HG03095 (cell line): ENCODE results near the gene LRRD1.
"Not testable (repeated sequence)": the region's sequence is repeated elsewhere in the genome, so short reads cannot be mapped to it uniquely, and the experiment has no call there.

ENCODE experiments used
- ATAC-seq: cut with Tn5 transposase; IDR thresholded peaks from one replicate; pipeline ENCODE4 v1.9.1; 2021; ENCODE audit warnings: moderate library complexity; ENCODE audit not compliant: unreplicated experiment

The LRRD1 gene

DNA sequence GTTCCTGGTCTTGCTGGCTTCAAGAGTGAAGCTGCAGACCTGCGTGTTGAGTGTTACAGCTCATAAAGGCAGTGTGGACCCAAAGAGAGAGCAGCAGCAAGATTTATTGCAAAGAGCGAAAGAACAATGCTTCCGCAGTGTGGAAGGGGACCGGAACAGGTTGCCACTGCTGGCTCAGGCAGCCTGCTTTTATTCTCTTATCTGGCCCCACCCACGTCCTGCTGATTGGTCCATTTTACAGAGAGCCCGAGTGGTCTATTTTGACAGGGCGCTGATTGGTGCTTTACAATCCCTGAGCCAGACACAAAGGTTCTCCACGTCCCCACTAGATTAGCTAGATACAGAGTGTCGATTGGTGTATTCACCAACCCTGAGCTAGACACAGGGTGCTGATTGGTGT, 36.2 kb downstream of the LRRD1 start:
- ATAC-seq = not testable (repeated sequence)

DNA sequence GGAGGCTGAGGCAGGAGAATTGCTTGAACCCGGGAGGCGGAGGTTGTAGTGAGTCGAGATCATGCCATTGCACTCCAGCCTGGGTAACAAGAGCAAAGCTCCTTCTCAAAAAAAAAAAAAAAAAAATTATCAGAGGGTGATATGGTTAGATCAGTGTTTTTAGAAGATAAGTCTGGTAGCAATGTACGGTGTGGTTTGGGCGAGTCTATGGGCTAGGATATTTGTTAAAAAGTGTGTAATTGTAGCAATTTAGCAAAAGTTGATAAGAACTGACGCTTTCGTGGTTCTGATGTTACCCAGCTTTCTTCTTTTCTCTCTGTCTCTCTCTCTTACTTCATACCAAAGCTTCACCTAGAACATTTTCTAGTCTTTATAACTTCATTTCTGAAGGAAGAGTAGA, 37.8 kb downstream of the LRRD1 start:
- no peak for ATAC-seq

DNA sequence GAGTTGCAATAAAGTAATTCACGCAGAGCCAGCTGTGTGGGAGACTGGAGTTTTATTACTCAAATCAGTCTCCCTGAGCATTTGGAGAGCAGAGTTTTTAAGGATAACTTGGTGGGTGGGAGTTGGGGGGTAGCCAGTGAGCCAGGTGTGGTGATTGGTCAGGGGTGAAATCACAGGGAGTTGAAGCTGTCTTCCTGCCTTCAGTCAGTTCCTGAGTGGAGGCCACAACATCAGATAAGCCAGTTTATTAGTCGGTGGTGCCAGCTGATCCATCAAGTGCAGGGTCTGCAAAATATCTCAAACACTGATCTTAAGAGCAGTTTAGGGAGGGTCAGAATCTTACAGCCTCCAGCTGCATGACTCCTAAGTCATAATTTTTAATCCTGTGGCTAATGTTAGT, 41.4 kb downstream of the LRRD1 start:
- ATAC-seq = no peak

DNA sequence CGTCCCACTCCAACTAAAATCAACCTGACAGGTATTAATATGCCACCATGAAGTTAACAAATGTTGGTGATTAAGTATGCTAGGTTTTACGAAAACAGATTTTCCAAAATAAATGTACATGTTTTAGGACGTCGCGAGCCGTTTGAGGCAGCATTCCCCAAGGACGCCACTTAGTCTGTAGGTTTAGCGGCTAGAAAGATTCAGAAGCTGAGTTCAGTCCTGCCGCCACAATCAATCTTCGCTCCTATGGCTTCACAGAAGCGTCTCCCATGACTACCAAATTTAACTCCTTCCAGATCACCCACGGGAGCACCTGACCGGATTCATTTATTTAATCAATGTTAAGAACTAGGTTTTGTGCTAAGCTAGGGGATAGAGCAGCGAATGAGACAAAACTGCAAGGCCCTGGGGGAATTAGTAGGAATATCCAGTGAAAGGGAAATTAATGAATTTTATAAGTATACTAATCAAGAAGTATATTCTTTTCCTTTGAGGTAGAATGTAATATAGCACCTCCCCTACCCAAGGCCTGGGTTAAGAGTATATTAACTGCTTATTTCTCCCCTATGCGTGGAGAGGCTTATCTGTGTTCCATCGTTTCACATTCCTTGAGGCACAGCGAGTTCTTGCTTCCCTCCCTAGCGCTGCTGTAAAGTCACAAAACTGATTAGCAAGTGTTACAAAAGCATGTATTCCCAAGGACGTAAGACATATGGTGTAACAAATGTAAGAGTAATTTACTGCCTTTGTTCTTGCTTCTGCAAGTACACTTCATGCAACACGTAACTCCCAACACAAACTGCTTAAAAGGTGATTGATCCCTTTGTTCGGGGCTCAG, 43.7 kb downstream of the LRRD1 start:
- ATAC-seq = no peak

DNA sequence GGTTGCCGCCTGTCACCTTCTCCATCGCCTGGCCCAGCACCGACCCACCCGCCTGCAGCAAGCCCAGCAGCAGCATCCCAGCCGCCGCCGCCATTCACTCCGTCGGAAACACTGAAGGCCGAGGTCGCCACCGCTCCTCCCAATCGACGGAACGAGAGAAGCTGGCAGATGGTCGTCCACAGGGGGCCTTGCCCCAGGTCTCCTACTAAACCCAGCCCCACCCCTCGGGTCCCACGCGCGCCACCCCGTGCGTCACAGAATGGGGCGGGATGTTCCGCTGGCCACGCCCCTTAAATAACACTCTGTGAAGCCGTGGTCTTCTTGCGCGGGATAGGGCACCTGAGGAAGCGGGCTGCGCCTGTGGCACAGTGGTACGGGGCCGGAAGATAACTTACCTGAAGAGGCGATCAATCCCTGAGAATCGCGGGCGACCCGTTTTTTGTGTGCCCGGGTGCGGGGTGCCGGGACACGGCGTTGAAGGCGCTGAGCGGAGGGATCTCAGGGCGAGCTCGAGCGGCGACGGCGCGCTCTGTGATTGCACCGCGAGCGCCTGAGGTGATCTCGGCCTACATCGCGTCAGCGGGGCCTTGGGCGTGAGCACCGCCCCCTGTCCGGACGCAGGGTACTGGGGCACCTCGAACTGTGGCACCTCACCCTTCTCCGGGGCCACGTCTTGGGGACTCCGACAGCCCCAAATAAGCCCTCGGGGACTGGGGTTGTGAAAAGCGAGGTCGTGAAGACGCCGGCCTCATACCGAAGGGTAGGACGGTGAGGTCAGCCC, 44.5 kb downstream of the LRRD1 start, which contains the start of gene CYP51A1:
TSS of gene CYP51A1 (minus strand) at position 207 of the 781 bp plus-strand sequence. CDS start at position 94, 113 bp downstream.
- peak; percentile 86 for ATAC-seq

DNA sequence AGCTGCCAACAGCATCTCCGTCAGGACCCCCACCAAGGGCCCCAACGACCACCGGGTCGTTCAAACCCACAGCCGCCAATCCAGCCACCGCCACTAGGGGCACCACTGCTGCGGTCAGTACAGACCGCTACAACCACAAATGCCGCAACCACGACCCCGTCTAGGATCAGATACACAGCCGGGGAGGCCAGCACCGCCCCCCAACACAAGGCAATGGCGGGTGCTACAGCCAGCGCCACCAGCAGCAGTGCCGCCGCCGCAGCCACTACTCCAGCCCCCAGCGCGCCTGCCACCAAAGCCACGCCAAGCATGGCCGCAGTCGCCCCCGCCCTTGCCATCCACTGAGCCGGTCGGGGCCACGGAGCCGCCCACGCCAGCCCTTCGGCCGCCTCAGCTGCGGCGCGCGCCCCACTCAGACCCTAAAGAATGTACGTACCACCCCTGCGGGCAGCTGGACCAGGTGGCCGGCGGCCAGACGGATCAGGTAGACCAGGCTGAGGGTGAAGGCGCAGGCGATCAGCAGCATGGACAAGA, 45.1 kb downstream of the LRRD1 start:
- peak; percentile 28 for ATAC-seq

DNA sequence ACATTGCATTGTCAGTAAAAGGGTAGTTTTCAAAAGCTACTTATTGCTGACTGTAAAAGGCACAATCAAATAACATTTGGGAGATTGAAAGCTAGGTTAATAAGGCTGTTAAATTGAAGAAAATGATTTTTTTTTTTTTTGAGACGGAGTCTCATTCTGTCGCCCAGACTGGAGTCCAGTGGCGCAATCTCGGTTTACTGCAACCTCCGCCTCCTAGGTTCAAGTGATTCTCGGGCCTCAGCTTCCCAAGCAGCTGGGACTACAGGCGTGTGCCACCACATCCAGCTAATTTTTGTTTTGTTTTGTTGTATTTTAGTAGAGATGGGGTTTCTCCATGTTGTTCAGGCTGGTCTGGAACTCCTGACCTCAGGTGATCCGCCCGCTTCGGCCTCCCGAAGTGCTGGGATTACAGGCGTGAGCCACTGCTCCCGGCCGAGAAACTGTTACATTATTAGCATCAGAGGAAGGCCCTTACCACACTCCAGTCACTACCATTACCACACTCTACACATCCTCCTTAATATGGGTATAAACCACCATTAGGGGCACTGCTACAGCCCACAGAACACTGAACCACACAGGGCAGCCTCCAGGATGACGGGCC, 45.7 kb downstream of the LRRD1 start:
- ATAC-seq = peak; percentile 11

DNA sequence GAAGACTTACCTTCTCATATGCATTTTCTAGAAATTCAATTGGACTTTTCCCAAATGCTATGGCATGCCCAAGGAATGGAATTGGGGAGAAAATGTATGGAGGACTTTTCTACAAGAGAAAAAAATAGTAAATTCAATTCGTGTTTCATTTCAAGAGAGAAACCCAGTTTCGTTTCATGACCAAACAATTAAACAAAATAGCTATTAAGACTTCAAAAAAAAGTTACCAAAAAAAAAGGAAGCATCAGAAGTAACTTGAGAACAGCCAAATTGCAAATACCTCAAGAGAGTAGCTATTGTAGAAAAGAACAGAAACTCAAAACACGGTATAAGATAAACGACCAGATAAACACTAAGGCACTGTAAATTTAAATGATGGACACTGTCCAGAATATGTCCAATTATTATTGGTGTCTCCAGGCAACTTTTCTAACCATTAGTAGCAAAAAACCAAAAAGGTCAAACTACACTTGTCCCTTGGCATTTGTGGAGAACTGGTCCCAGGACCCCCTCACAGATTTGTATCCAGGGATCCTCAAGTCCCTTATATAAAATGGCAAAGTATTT, 47.1 kb downstream of the LRRD1 start:
- ATAC-seq = no peak

DNA sequence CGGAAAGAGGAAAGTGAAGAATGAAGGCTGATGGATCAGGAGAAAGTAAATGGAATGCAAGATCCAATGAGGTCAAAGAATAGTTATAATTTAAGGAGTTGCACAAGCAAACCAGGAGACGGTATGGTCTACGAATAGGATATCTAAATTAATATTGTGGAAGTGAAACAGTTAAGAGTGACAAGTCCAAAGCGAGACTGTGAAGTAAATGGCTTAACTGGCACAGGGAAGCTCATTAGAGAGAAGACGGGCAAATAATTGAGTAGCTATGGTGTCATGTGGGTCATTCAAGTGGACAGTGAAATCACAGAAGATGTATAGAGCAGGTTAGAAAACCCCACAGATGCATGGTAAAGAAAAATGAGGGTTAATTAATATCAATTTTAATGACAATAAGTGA, 47.8 kb downstream of the LRRD1 start:
- no peak for ATAC-seq

DNA sequence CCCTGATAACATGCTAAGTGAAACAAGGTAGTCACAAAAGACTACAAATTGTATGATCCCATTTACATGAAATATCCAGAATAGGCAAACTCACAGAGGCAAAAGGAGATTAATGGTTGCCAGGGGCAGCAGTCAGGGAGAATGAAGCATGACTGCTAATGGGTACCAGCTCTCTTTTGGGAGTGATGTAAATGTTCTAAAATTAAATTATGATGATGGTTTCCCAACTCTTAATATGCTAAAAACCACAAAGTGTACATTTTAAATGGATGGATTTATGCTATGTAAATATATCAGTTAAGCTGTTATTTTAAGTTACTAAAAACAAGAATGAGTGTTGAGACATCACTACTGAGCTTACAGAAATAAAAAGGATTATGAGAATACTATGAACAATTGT, 57.3 kb downstream of the LRRD1 start:
- no peak for ATAC-seq

DNA sequence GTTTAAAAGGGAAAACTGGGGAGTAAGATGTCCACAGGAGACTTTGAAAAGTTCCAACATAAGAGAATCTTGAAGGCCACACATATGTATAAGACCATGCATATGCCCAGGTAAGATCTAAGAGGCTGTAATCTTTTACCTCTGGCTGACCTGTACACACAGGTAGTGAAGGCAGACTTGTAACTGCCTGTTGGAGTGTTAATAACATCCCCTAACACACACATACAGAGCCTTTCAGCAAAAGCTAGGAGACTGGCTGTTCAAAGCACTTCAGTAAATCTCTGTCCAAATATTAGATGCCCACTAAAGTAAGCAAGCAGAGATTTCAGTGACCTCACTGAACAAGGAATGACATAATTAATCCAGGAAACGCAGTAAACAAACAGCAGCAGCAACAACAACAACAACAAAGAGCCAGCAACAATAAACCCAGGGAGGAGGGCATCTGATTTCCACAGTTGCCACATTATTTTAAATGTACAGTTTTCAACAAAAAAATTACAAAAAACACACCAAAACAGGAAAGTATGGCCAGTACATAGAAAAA, 59.7 kb downstream of the LRRD1 start:
- no peak for ATAC-seq

DNA sequence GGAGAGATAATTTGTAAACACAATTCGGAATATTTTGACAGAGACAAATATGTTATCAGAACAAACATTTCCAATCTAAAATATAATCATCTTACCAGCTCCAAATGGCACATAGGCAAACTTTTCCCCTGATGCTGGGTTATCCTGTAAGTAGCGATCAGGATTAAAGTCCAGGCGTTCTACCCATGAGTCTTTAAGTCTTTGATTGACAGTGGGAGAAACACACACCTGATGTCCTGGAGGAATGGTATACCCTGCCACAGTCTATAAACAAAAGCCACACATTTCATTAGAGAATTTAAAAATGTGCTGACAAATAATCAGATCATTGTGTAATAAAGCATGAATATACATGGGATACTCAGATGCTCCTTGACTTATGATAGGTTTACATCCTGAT, 62.0 kb downstream of the LRRD1 start:
- ATAC-seq = no peak

DNA sequence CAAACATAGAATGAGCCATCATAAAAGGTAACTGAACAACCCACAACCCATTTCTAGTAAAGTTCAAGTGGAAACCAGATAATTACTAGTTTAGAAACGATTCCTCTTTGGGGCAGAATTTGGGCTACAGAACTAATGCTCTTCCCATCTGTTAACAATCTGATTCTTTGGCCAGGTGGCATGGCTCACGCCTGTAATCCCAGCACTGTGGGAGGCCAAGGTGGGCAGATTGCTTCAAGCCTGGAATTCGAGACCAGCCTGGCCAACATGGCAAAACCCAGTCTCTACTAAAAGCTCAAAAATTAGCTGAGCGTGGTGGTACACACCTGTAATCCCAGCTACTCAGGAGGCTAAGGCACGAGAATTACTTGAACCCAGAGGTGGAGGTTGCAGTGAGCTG, 63.1 kb downstream of the LRRD1 start:
- ATAC-seq = no peak

DNA sequence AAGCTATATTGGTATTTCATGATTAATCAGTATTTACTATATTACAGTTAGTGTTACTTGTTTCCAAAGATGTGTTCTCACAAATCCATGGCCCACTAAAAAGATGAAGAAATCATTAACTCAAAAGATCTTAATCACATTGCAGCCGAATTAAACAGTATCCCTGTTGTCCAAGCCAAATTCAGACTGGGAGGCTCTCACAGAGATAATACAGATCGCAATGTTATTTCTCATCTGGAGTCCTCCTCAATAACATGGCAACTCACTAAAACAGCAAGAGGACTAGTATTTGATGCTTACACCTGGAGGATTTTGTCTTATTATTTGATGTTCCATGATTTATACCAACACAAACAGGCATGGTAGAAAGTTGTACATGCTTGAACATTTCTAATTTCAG, 68.1 kb downstream of the LRRD1 start:
- ATAC-seq = no peak

DNA sequence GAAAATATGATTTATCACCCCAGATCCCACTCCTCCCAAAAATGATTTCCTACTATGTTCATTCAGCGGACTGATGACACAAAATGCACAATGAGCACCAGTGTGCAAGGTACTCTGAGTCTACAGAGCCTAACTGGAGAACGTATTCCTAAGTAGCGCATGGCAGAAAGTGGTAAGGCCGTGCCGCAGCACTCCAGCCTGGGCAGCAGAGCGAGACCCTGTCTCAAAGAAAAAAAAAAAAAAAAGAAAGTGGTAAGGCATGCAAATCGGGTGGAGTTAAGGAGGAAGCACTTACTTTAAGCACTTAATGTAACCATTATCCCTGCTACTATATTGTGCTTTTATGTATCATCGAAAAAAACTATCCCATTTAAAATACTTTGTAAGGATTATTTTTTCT, 70.1 kb downstream of the LRRD1 start:
- ATAC-seq = no peak

DNA sequence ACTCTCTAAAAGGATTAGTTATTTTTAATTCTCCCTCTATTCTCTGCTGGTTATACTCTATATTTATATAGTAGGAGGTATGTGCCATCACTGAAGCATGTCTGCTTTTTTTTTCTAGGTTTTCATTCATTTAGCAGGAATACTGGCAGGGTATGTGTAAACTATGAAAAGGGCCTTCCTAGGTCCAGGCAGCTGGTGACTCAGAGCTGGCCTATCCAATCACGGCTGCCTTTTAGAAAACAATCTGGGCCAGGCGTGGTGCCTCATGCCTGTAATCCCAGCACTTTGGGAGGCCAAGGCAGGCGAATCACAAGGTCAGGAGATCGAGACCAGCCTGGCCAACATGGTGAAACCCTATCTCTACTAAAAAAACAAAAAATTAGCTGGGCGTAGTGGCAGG, 76.1 kb downstream of the LRRD1 start:
- not testable (repeated sequence) for ATAC-seq

DNA sequence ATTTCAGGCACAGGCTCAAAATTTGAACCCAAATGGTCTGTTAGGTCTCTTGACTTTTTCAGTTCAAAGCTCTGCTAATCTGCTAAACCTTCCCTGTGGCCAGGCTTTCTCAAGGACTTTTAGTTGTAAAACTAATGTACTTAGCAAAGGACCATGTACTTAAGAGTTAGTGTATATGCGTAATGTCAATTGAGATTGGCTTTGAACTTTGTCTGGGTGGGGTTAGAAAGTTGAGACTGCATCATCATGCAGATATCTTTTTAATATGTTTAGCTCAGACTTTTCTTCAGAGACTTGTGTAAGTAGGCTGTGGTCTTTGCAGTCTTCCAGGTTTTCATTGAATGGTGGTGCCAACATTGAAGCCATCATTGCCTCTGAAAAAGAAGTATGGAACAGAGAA, 78.4 kb downstream of the LRRD1 start:
- no peak for ATAC-seq

DNA sequence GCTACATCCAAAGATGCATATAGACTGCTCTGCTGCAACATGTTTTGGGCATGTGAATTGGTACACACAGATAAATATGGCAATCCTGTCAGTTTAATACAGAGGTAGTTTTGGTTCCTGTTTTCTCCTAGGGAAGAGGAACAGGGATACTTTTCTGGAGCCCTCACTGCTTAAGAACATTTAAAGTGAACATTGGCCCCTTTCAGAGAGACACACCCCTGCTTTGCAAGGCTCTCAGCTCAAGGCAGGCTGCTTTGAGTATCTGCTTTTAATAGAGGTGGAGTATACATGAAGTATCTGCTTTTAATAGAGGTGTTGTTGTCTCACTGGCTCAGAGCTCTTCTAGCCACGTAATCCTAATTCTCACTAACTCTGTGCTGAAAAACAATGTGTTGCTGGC, 83.6 kb downstream of the LRRD1 start:
- ATAC-seq = no peak
